HS-27A (cell line): ENCODE measurements around the gene TRAF7.

Experiments
- DNase-seq: peaks from one replicate; pipeline ENCODE4 v3.0.0-alpha.2; 2012; ENCODE audit warnings: low read depth, missing footprints

Gene TRAF7

GRCh38 chr16:2183671-2184070 lies 28.1 kb downstream of the TRAF7 start:
- DNase-seq, result no peak

GRCh38 chr16:2184346-2184745 lies 28.8 kb downstream of the TRAF7 start:
- DNase-seq, result no peak

- no peak for DNase-seq
These were observed 29.4 kb downstream of the TRAF7 start for GRCh38 chr16:2184962-2185361.

GRCh38 chr16:2186064-2186463 lies 30.5 kb downstream of the TRAF7 start:
- DNase-seq, result no peak

GRCh38 chr16:2186505-2186904 lies 30.9 kb downstream of the TRAF7 start:
- DNase-seq, result no peak

GRCh38 chr16:2187212-2187611 lies 31.6 kb downstream of the TRAF7 start:
- no peak for DNase-seq

GRCh38 chr16:2188395-2188794 lies 32.8 kb downstream of the TRAF7 start:
- DNase-seq, result no peak

- DNase-seq, result no peak
These were observed 33.8 kb downstream of the TRAF7 start for GRCh38 chr16:2189252-2189893.

- DNase-seq, result no peak
These were observed 34.5 kb downstream of the TRAF7 start for GRCh38 chr16:2190002-2190658.

- no peak for DNase-seq
These were observed 35.3 kb downstream of the TRAF7 start for GRCh38 chr16:2190659-2191445.

- no peak for DNase-seq
These were observed 35.8 kb downstream of the TRAF7 start for GRCh38 chr16:2191446-2191706.

GRCh38 chr16:2194166-2194834 lies 38.7 kb downstream of the TRAF7 start:
- no peak for DNase-seq

GRCh38 chr16:2194852-2195321 lies 39.3 kb downstream of the TRAF7 start:
- no peak for DNase-seq

GRCh38 chr16:2195322-2196161 lies 40.0 kb downstream of the TRAF7 start:
- no peak for DNase-seq

- no peak for DNase-seq
These were observed 40.8 kb downstream of the TRAF7 start, which contains the start of gene CASKIN1 for GRCh38 chr16:2196162-2196980. TSS of gene CASKIN1 (minus strand) at chr16:2196605. CDS start at chr16:2196432, 173 bp downstream.

GRCh38 chr16:2196981-2197511 lies 41.5 kb downstream of the TRAF7 start:
- DNase-seq, result no peak

- DNase-seq, result no peak
These were observed 42.2 kb downstream of the TRAF7 start for GRCh38 chr16:2197765-2198164.

GRCh38 chr16:2198283-2198682 lies 42.7 kb downstream of the TRAF7 start:
- no peak for DNase-seq

- DNase-seq, result no peak
These were observed 43.5 kb downstream of the TRAF7 start for GRCh38 chr16:2199095-2199494.

GRCh38 chr16:2199621-2200139 lies 44.1 kb downstream of the TRAF7 start:
- no peak for DNase-seq
